GM18507 (cell line): ENCODE results near the gene TFB1M.
"Not testable (repeated sequence)": the region's sequence is repeated elsewhere in the genome, so short reads cannot be mapped to it uniquely, and the experiment has no call there.

ENCODE experiments used
- DNase-seq: peaks from one replicate; pipeline ENCODE4 v3.0.0; 2011; ENCODE audit warnings: low read depth; ENCODE audit not compliant: insufficient read length; ENCODE audit errors: extremely low spot score
- FAIRE-seq: peaks from 2 replicates; lab custom pipeline; 2011; peaks lifted over from hg19 to GRCh38; lab: Jason Lieb, UNC

Gene TFB1M

DNA sequence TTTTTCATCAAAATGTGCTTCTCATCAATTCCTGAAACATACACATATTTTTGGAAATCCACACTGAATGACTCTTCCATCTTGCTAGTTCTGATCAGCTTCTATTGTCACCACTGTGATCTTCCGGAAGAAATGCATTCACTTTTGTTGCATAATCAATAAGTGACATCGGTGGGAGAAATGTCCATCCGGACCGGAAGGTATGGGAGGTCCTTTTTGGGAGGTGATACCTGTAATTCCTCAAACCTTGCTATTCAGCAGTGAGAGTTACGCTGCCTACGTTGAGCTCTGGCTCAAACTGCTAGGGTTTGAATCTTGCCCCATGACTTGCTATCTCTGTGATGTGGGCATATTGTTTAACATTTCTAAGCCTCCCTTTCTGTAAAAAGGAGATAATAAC is 16.6 kb upstream of the TFB1M start:
- FAIRE-seq (no peak), DNase-seq (no peak)

DNA sequence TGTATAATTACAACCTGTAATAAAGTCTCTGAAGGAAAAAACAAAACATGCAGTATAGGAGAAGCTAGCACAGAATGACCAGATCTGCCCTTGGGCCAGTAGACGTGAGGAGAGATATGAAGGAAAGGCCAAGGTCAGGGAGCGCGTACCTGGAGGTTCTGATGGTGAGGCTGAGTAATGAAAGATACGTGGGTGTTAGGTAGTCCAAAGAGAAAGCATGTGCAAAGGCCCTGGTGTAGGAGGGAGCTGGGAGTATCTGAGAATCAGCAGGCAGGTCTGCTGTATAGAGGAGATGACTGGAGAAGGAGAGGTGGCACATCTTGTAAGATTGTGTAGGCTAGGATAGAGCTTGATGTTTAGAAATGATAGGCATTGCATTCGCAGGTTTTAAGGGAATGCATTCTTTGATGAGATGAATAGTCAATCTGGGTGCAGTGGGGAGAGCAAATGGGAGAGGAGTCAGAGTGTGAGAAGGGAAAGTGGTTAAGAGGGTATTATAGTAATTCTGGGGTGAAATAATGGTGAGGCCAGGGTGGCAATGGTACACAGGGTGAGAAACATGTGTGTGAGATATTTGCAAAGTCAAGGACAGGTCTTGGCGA is 15.9 kb upstream of the TFB1M start:
- FAIRE-seq, result no peak

DNA sequence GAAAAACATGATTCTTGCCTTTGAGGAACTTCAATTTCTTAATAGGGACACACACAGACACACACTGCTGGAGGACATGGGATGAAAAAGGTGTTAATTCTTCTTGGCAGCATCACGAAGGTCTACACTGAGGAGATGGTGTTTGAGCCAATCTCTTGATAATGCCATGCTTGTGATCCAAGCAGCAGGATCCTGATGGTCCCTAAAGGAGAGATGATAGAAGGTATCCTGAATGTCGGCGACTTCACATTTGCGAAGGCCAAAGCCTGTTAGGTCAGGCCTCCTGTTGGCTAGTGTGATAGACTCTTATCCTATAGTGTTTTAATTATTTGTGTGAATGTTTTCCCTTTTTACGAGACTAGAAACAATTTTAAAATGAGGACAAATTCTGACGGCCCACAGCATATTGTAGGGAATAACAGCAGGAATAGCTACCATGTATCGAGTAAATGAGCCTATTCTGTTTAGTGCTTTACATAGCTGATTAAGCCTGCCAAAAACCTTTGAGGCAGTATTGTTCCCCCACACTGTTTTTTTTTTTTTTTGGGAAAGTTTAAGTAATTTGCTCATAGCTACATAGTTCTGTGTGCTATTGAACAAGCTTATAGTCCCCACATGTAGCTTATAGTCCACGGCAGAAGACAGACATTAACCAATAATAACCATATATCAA is 15.3 kb upstream of the TFB1M start:
- FAIRE-seq (no peak), DNase-seq (no peak)

More for the DNA sequence above, 15.9 kb upstream of the TFB1M start:
- DNase-seq, result no peak

DNA sequence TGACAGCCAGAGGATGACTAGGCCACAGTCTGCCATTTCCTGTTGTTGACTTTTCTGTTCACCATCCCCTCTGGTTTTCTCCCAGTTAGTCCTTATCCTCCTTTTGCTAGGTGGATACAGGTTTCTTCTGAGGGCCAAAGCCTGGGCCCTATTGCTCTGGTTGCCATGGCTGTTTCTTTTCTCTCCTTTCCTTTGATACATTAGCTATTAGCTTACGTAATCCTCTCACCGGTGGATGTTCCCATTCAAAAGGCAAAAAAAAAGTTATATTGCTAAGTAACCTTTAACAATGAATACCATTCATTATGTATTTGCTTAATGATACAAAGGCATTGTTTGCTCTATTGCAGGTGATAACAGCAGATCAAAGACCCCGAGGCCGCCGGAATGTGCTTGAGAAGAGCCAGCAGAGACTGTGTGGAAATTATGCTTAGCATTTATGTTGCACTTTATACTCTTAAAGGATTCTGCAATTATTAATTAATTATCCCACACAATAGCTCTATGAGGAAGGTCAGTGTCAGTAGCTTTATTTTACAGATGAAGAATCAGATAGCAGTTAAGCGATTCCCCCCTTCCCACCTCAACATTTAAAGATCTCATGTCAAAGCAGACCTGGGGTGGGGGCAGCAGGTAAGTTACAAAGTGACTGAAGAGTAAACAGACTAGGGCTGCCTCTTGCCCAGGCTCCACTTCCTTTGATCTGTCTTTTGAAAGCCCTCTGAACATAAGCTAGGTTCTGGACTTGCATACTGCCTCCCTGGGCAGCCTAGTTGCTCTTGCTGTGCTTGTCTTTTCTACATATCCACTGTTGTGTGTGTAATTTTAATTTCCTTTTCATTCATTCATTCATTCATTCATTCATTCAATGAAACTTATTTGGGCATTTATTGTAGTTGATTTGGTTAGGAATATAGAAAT is 14.5 kb upstream of the TFB1M start:
- no peak for DNase-seq

DNA sequence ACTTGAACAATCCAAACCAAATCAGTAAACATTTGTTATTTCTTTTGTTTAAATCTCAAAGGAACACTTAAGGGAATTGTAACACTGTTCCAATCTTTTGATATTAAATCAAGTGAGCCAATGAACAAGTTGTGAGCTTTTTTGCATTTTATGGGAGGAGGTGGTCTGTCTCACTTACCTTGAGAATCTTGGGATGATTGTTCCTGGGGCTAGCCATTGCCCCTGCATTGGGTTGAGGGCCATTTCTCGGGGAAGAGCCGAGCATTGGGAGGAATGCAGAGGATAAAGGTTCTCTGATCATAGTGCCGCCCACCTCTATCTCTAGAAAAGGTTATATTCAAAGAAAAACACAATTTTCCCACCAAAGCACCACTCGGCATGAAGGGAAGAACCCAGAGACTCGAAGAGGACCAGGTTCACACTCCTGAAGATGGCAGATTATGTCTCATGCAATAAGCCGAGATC is 13.8 kb upstream of the TFB1M start:
- FAIRE-seq (no peak), DNase-seq (no peak)

More for the DNA sequence above, 14.5 kb upstream of the TFB1M start:
- no peak for FAIRE-seq

DNA sequence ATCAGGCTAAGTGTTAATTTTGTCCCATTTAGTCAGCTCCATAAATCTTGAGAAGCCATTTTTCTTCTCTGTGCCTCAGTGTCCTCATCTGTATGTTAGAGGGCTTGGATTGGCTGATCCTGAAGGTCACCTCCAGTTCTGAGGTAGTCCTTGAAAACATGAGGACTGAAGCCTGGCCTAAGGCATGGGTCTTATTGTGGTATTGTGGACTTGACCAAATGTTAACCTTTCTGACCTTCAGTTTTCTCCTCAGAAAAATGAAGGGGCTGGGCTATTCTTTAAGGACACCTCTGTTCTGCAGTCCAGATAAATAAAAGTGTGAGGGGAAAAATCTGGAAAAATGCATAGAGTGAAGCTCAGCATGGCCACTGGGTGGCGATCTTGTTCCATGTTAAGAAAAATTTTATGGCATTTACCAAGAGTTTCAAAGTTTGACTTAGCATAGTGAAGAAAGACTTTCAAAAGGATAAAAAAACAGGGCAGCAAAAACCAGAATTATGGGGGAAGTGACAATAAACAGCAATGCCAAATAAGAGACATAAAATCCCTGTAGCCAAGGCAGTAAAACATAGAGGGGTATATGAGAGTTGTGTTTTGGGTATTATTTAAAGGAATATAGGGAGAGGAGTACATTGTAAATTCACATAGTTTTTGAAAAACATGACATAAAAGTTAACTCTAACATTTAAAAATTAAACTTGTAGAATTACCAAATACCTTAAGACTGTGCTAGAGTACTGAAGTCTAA is 13.2 kb upstream of the TFB1M start:
- DNase-seq (no peak), FAIRE-seq (peak; percentile 89)

DNA sequence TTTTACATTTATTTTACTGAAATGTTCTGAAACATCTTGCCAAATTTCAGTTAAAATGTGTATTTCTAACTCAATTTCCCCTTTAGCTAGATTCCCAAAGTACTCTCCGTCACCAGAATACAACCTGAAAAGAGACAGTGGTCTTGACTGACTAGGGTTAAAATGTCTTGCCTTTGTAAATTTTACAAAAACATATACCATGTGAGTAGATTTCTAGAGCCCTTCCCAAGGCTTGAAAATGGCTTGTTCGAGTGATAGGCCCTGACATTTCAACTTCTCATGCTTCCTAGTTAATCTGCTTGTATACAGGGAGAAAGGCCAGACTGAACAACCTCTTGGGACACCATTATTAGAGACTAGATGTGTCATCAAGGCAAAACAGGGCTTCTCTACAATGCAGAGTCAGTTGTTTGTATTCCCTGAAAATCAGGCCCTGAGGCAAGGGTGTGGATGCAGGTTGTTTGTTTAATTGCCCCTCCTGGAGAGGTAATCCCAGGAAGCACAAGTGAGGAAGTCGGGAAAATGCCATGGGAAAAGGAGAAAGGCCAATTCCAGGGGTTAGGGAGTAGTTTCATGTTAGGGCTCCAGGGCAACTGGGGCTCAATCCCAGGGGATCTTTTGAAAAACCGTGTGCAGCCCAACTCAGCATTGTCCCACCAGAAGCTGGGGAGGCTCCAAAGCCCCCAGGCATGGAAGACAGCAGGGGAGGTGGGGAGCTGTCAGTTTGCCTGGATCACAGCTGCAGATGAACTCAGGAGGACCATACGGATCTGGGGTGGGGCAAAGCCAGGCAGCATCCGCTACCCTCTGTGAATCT is 11.6 kb upstream of the TFB1M start:
- DNase-seq, result no peak
- no peak for FAIRE-seq

DNA sequence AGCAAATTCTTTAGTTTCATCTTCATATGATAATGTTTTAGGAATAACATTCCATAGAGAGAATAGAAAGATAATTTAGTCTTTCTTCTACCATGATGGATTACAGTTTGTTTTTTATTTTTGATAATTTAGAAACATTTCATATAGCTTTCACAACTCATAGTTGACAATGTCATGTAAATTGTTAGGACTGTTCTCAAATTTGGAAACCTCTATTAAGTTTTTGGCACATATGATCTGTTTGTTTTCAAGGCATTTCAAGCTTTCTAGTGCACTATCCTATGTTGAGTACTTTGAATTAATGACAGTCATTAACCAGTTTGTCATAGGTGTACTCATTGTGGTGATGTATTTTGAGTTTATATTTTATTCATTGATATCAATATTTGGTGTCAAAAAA is 10.7 kb upstream of the TFB1M start:
- FAIRE-seq (no peak), DNase-seq (no peak)

DNA sequence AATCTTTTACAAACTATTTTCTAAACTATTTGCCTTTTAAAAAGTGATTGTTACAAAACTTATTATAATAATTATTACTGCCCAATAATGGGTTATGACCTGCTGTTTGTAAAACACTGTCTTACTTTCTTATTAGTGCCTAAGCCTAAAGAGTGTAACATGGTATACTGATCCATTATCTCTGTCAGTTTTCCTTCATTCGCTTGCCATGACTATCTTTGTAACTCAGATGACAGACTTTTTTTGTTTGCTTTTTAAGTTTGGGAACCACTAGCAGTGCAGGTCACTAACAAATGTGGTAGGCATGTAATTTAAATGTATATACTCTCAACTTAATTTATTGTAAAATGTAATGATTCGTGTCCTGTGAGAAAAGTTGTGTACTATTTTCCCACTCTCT is 9.9 kb upstream of the TFB1M start:
- DNase-seq (no peak), FAIRE-seq (no peak)

DNA sequence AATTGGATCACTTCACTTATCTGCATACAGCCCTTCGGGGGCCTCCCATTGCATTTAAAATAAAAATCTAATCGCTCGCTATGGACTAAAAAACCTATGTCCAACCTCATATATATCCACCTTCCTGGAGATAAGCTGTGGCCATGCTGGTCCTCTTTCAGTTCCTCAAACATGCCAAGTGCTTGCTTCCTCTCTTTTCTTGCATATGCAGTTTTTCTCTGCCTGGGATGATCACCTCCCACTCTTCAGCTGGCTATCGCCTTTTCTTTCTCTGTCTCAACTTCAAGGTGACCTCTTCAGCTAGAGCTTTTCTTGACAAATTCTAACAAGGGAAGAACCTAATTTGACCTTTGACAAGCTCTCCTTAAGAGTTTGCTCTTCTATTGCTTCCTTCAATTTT is 5.6 kb upstream of the TFB1M start:
- no peak for DNase-seq
- no peak for FAIRE-seq

DNA sequence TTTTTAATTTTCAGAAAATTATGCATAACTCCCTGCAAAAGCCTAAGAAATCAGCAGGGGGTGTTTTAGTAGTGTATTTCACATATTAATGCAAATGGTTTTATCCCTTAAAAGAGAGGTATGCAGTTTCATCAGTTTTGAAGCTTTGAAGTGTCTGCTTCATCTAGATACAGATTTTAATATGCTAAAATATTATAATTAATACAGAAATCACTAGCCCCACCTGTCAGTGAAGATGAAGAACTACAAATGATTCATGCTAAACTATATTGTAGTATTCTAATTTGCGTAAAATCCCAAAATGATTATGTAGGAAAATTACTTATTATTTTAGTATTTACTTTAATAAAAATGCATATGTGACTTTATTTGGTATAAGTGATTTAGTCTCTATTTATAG is 2.9 kb upstream of the TFB1M start:
- DNase-seq (no peak), FAIRE-seq (no peak)

DNA sequence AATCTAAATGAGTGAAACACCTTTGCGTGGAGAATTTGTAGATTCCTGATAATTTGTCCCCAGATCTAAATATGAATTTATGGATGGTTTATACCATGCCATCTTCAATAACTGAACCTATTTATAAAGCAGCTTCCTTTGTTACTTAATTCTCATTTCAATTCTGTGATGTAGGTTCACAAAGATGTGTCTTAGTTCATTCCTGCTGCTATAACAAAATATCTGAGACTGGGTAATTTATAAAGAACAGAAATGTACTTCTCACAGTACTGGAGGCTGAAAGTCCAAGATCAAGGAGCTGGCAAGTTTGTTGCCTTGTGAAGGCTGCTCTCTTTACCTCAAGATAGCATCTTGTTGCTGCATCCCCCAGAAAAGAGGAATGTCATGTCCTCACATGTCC is 2.1 kb upstream of the TFB1M start:
- FAIRE-seq (no peak), DNase-seq (no peak)

DNA sequence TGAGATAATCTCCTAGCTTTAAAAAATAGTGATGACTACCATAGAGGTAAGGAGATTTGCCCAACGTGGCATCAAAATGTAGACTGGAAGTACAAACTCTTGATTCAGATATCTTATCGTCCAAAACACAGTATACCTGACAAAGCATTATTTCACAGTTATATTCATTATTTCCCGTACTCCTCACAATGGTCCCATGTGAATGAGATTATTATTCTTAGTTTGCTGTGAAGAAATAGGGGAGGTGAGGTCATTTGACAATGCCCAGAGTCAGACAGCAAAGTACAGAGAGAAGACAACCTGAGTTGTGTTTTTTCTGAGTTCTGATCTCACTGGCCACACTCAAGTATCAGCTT is 1.2 kb upstream of the TFB1M start:
- no peak for FAIRE-seq
- no peak for DNase-seq

DNA sequence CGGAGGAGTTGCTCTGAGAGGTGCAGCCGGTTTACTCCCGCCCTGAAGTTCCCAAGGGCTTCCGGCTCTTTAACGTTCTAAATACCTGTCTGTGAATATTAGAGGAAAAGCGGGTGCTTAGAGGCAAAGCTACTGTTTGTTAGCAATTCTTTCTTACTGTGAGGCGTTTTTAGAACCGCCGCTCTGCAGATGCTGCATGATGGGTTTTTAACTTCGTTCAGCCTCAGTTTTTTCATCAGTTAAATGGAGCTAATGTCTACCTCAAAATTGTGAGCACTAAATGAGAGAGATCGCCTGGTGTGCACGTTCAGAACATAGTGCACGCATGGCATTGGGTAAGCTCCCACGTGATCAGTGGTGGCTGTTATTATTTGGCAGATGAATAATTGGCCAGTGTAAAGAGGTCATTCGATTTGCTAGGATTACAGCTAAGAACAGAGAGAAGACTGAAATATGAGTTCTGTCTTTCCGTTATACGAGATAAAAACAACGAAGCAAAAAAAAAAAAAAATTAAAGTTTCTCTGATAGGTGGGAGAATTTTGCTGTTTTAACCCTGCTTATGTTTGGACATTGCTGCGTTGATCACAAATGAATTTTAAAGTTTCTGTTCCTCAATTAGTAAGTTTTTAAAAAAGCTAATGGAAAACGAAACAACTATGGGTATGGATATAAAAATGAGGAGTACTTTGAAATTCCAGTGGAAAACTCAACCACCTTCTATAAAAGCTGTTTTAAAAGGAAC is 660 bp upstream of the TFB1M start:
- FAIRE-seq (no peak), DNase-seq (no peak)

DNA sequence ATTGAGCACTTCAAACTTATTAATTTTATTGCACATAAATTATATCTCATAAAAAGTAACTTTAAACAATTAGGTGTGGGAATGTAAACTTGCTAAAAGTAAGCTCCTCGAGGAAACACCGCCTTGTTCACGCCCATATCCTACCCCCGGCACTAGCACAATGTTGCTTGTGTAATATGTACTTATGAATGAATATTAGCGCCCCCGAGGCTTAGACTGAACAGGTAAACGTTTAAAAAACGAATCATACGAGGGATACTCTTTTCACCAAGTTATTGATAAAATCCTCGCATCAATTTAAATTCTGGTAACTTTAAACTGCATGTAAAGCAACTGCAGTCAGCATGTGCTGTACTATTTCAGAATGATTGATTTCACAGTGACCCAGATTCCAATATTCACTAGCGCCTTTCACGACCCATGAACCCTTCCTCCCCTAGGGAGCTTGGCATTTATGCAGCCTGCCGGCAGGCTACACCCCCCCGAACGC is 637 bp downstream of the TFB1M start:
- FAIRE-seq, result peak; percentile 62
- no peak for DNase-seq

DNA sequence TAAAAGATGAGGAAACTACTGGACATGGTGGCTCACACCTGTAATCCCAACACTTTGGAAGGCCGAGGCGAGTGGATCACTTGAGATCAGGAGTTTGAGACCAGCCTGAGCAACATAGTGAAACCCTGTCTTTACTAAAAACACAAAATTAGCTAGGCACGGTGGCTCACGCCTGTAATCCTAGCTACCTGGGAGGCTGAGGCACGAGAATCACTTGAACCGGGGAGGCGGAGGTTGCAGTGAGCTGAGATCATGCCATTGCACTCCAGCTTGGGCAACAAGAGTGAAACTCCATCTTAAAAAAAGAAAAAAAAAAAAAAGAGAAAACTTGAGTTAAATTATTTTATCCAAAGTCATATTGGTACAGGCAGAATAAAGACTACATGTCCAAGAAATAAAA is 1.3 kb downstream of the TFB1M start:
- not testable (repeated sequence) for FAIRE-seq, DNase-seq

DNA sequence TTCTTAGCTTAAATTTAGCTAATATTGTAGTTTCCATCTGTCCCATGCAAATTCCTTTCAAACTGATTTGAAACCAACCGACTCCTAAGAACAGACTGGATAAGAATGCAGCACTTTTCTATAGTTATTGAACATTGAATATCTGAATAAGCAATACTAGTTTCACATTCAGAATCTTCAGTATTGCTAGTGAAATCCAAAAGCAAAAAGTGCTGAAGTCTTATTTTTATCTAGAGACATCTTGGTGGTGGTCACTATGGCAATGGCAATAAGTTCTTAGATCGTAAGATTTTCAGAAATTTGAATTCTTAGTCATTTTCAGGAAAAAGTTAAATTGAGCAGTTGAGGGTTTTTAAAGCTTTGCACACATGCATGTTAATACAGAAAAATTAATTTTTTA is 2.7 kb downstream of the TFB1M start:
- FAIRE-seq (no peak), DNase-seq (no peak)

DNA sequence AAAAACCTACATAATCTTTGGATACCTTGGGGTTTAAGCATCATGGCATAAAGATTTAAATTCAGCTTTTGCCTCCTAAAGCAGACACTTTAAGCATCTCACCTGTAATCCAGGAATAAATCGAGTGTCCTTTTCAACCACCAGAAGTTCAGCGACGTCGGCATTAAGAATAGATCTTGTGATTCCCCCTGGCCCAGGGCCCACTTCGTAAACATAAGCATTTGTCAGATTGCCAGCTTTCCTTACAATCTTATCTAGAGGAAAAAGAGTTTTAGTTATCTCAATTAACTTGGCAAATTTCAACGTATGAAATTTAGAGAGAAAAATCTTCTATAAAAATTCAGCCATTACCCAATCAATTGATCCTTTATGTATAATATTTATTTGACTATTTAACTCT is 3.2 kb downstream of the TFB1M start:
- no peak for DNase-seq
- FAIRE-seq, result no peak
